CD8-positive, alpha-beta memory T cell (primary cell): ENCODE measurements around the gene CDH23. TPM values are rescaled to one million over a fixed set of nuclear protein-coding genes. Genes with fewer than 3 reads are reported as not detected.
A peak's percentile ranks its signal among the peaks of the same experiment; 100 is the strongest.
"Not testable (repeated sequence)": the region's sequence is repeated elsewhere in the genome, so short reads cannot be mapped to it uniquely, and the experiment has no call there.

Experiments used
- CTCF ChIA-PET: fragments of 350-600 bp; sonication (Branson Sonifier 250); formaldehyde crosslinking; loops from one replicate; lab custom pipeline; 2021; ENCODE audit warnings: antibody characterized with exemption; lab: Charles Lee
- POLR2A ChIA-PET: fragments of 350-600 bp; sonication (Branson Sonifier 250); formaldehyde crosslinking; loops from one replicate; lab custom pipeline; 2021; ENCODE audit warnings: antibody characterized with exemption; lab: Charles Lee
- DNase-seq, 5 donors: peaks; one replicate each; pipeline versions ENCODE4 v3.0.0 to v3.0.0-alpha.2; 2020 to 2022; ENCODE audit warnings: mixed read lengths in 1 of 5
- H3K27ac ChIP-seq: one replicate; pipeline ENCODE4 v1.7.0; 2013; ENCODE audit warnings: low read depth, mild to moderate bottlenecking, low read length, moderate library complexity
- H3K27me3 ChIP-seq: 2 replicates; pipeline ENCODE4 v1.7.0; 2013; ENCODE audit warnings: low read length, mild to moderate bottlenecking; ENCODE audit not compliant: insufficient read depth, poor library complexity, severe bottlenecking
- H3K36me3 ChIP-seq: 2 replicates; pipeline ENCODE4 v1.7.0; 2013; ENCODE audit warnings: mild to moderate bottlenecking, low read length, moderate library complexity; ENCODE audit not compliant: insufficient read depth
- H3K4me1 ChIP-seq: 2 replicates; pipeline ENCODE4 v1.7.0; 2013; ENCODE audit warnings: mild to moderate bottlenecking, low read length, moderate library complexity; ENCODE audit not compliant: insufficient read depth
- H3K4me3 ChIP-seq: 2 replicates; pipeline ENCODE4 v1.7.0; 2013; ENCODE audit warnings: mild to moderate bottlenecking, low read length
- H3K9me3 ChIP-seq: 2 replicates; pipeline ENCODE4 v1.7.0; 2013; ENCODE audit warnings: mild to moderate bottlenecking, low read length
- H3K27ac Mint-ChIP-seq, 8 donors: one replicate each; pipeline ENCODE4 v1.8.0; 2020 to 2021; ENCODE audit warnings: mixed read lengths in 8 of 8, mild to moderate bottlenecking in 6 of 8, inconsistent platforms in 3 of 8, moderate library complexity in 3 of 8
- H3K27me3 Mint-ChIP-seq, 2 donors: one replicate each; pipeline ENCODE4 v1.8.0; 2020 to 2021; ENCODE audit warnings: mixed read lengths in 2 of 2, mild to moderate bottlenecking in 1 of 2, moderate library complexity in 1 of 2
- H3K36me3 Mint-ChIP-seq, 3 donors: one replicate each; pipeline ENCODE4 v1.8.0; 2020 to 2021; ENCODE audit warnings: mixed read lengths in 3 of 3, inconsistent platforms in 1 of 3, mild to moderate bottlenecking in 1 of 3
- H3K4me1 Mint-ChIP-seq, 3 donors: one replicate each; pipeline ENCODE4 v1.8.0; 2020 to 2021; ENCODE audit warnings: mixed read lengths in 3 of 3, inconsistent platforms in 1 of 3, mild to moderate bottlenecking in 1 of 3
- H3K4me3 Mint-ChIP-seq, 7 donors: one replicate each; pipeline ENCODE4 v1.8.0; 2020 to 2021; ENCODE audit warnings: mixed read lengths in 7 of 7, mild to moderate bottlenecking in 6 of 7, moderate library complexity in 4 of 7, inconsistent platforms in 2 of 7
- H3K9me3 Mint-ChIP-seq, 5 donors: one replicate each; pipeline ENCODE4 v1.8.0; 2020 to 2022; ENCODE audit warnings: mixed read lengths in 5 of 5, mild to moderate bottlenecking in 3 of 5, moderate library complexity in 2 of 5, inconsistent platforms in 1 of 5
- polyA plus RNA-seq: library from polyadenylated mRNA; unstranded; fragments of 300-500 nt; fragmentation: Illumina TruSeq; gene quantifications from one replicate; pipeline ENCODE4 v1.2.3, GENCODE V29; 2021
- total RNA-seq, 2 experiments: library from RNA; stranded (reverse); gene quantifications; one replicate each; pipeline ENCODE4 v1.2.3, GENCODE V29; 2021

CDH23 gene
- total and polyA plus RNA-seq, 3 experiments from 2014 or later: 0.74 to 2.0 (median 0.78) TPM

GRCh38 chr10:71354776-71355175, 41.9 kb upstream of the CDH23 start:
- ChIA-PET POLR2A (no interaction called here), CTCF (no interaction called here)
- no peak overlapping the region for H3K4me3 Mint-ChIP-seq

GRCh38 chr10:71355886-71356285, 40.8 kb upstream of the CDH23 start:
- DNase-seq: no peak
- no peak overlapping the region for H3K27ac ChIP-seq
- H3K36me3 Mint-ChIP-seq: peaks cover 5 to 80% (median 20%) of the 10 kb centered on the region in 3 donors
- H3K9me3 ChIP-seq: no peaks in the 10 kb centered on the region
- ChIA-PET CTCF (no interaction called here), POLR2A (no interaction called here)
- H3K27me3 ChIP-seq: no peaks in the 10 kb centered on the region
- H3K27ac Mint-ChIP-seq: no peak overlapping the region
- no peaks in the 10 kb centered on the region for H3K9me3 Mint-ChIP-seq
- H3K4me1 Mint-ChIP-seq: peaks cover 0 to 5% (median 3%) of the 10 kb centered on the region in 3 donors
- no peaks in the 10 kb centered on the region for H3K4me1 ChIP-seq
- H3K4me3 Mint-ChIP-seq: no peak overlapping the region
- H3K4me3 ChIP-seq: no peak overlapping the region
- H3K27me3 Mint-ChIP-seq: no peaks in the 10 kb centered on the region
- H3K36me3 ChIP-seq: peaks cover 4% of the 10 kb centered on the region

More at GRCh38 chr10:71354776-71355175, 41.9 kb upstream of the CDH23 start:
- H3K36me3 ChIP-seq: peaks cover 4% of the 10 kb centered on the region
- Mint-ChIP-seq H3K36me3 (peaks cover 5 to 82% (median 16%) of the 10 kb centered on the region in 3 donors), H3K4me1 (peaks cover 0 to 12% (median 9%) of the 10 kb centered on the region in 3 donors), H3K9me3 (no peaks in the 10 kb centered on the region), H3K27me3 (no peaks in the 10 kb centered on the region), H3K27ac (peak overlapping the region in 2 of 8 donors; percentile 26 to 86)
- no peak overlapping the region for H3K4me3 ChIP-seq
- H3K4me1 ChIP-seq: no peaks in the 10 kb centered on the region
- H3K9me3 ChIP-seq: no peaks in the 10 kb centered on the region
- no peak for DNase-seq
- H3K27me3 ChIP-seq: no peaks in the 10 kb centered on the region
- H3K27ac ChIP-seq: no peak overlapping the region

- Mint-ChIP-seq H3K36me3 (peaks cover 15 to 78% (median 24%) of the 10 kb centered on the region in 3 donors), H3K4me1 (no peaks in the 10 kb centered on the region), H3K9me3 (no peaks in the 10 kb centered on the region), H3K27ac (no peak overlapping the region), H3K4me3 (no peak overlapping the region), H3K27me3 (no peaks in the 10 kb centered on the region)
- DNase-seq: no peak
- H3K36me3 ChIP-seq: no peaks in the 10 kb centered on the region
- H3K4me1 ChIP-seq: no peaks in the 10 kb centered on the region
- H3K27me3 ChIP-seq: no peaks in the 10 kb centered on the region
- no peaks in the 10 kb centered on the region for H3K9me3 ChIP-seq
- no peak overlapping the region for H3K4me3 ChIP-seq
- POLR2A ChIA-PET: no interaction called here
- CTCF ChIA-PET: interaction anchor here (1.0 to 1.5 kb wide), 2 partner anchors 11 to 39 kb away, joined by 3 to 4 read pairs; partner anchors contain the start of gene SLC29A3
- H3K27ac ChIP-seq: no peak overlapping the region
These were observed 38.9 kb upstream of the CDH23 start for GRCh38 chr10:71357792-71358265.

GRCh38 chr10:71358277-71358676, 38.4 kb upstream of the CDH23 start:
- Mint-ChIP-seq H3K36me3 (peaks cover 15 to 77% (median 24%) of the 10 kb centered on the region in 3 donors), H3K4me1 (no peaks in the 10 kb centered on the region), H3K4me3 (no peak overlapping the region), H3K27me3 (no peaks in the 10 kb centered on the region), H3K9me3 (no peaks in the 10 kb centered on the region), H3K27ac (no peak overlapping the region)
- Histone ChIP-seq H3K27me3 (no peaks in the 10 kb centered on the region), H3K9me3 (no peaks in the 10 kb centered on the region), H3K36me3 (no peaks in the 10 kb centered on the region), H3K4me1 (no peaks in the 10 kb centered on the region), H3K27ac (no peak overlapping the region), H3K4me3 (no peak overlapping the region)
- POLR2A ChIA-PET: no interaction called here
- CTCF ChIA-PET: interaction anchor here (1.0 to 1.5 kb wide), 2 partner anchors 12 to 39 kb away, joined by 3 to 4 read pairs; partner anchors contain the start of gene SLC29A3
- DNase-seq: no peak

GRCh38 chr10:71358906-71359305, 37.8 kb upstream of the CDH23 start:
- H3K4me1 ChIP-seq, H3K27me3 Mint-ChIP-seq, H3K27ac ChIP-seq, H3K4me3 ChIP-seq, DNase-seq, H3K9me3 ChIP-seq, POLR2A ChIA-PET, H3K27me3 ChIP-seq, H3K36me3 ChIP-seq, H3K4me3 Mint-ChIP-seq, H3K9me3 Mint-ChIP-seq, H3K4me1 Mint-ChIP-seq: not testable (repeated sequence)
- CTCF ChIA-PET: interaction anchor here (1.5 kb wide), 1 partner anchor 13 kb away, joined by 3 read pairs; no protein-coding TSS in a partner anchor
- H3K36me3 Mint-ChIP-seq: peaks cover 15 to 74% (median 22%) of the 10 kb centered on the region in 3 donors
- peak overlapping the region in 2 of 8 donors; percentile 51 to 77 for H3K27ac Mint-ChIP-seq

GRCh38 chr10:71359364-71360046, 37.2 kb upstream of the CDH23 start:
- H3K9me3 Mint-ChIP-seq: no peaks in the 10 kb centered on the region
- no peak overlapping the region for H3K4me3 Mint-ChIP-seq
- H3K27me3 Mint-ChIP-seq: no peaks in the 10 kb centered on the region
- Histone ChIP-seq H3K36me3 (no peaks in the 10 kb centered on the region), H3K27ac (no peak overlapping the region), H3K27me3 (no peaks in the 10 kb centered on the region), H3K9me3 (no peaks in the 10 kb centered on the region), H3K4me3 (no peak overlapping the region), H3K4me1 (no peaks in the 10 kb centered on the region)
- CTCF ChIA-PET: interaction anchor here (1.5 kb wide), 1 partner anchor 13 kb away, joined by 3 read pairs; no protein-coding TSS in a partner anchor
- peak overlapping the region in 3 of 8 donors; percentile 21 to 77 (median 51) for H3K27ac Mint-ChIP-seq
- POLR2A ChIA-PET: interaction anchor here (0.5 kb wide), 1 partner anchor 955 kb away, joined by 3 read pairs; no protein-coding TSS in a partner anchor
- DNase-seq: no peak
- peaks cover 0 to 3% (median 0%) of the 10 kb centered on the region in 3 donors for H3K4me1 Mint-ChIP-seq
- H3K36me3 Mint-ChIP-seq: peaks cover 15 to 74% (median 23%) of the 10 kb centered on the region in 3 donors

DNA sequence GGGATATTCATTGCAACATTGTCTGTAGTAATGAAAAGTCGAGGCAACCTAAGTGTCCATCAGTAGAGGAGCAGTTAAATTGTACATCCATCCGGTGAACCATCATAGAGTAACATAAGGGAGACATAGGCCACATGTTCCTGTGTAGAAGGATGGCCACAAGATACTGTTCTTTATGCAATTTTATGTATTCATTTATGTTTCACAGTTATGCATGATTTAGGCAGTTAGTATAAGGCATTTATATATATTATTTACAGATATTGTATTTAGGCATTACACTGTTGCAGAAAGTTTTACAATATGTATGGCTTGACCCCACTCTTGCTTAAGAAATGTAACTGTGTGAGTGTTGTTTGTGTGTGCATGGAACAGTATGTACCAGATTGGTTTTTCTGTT, 36.0 kb upstream of the CDH23 start:
- H3K9me3 ChIP-seq: no peaks in the 10 kb centered on the region
- H3K27me3 ChIP-seq: no peaks in the 10 kb centered on the region
- DNase-seq: no peak
- no peak overlapping the region for H3K27ac ChIP-seq
- no peak overlapping the region for H3K27ac Mint-ChIP-seq
- H3K4me3 Mint-ChIP-seq: no peak overlapping the region
- ChIA-PET POLR2A (no interaction called here), CTCF (no interaction called here)
- H3K9me3 Mint-ChIP-seq: no peaks in the 10 kb centered on the region
- H3K27me3 Mint-ChIP-seq: no peaks in the 10 kb centered on the region
- peaks cover 0 to 6% (median 0%) of the 10 kb centered on the region in 3 donors for H3K4me1 Mint-ChIP-seq
- no peak overlapping the region for H3K4me3 ChIP-seq
- H3K4me1 ChIP-seq: no peaks in the 10 kb centered on the region
- H3K36me3 ChIP-seq: no peaks in the 10 kb centered on the region
- peaks cover 15 to 66% (median 24%) of the 10 kb centered on the region in 3 donors for H3K36me3 Mint-ChIP-seq

DNA sequence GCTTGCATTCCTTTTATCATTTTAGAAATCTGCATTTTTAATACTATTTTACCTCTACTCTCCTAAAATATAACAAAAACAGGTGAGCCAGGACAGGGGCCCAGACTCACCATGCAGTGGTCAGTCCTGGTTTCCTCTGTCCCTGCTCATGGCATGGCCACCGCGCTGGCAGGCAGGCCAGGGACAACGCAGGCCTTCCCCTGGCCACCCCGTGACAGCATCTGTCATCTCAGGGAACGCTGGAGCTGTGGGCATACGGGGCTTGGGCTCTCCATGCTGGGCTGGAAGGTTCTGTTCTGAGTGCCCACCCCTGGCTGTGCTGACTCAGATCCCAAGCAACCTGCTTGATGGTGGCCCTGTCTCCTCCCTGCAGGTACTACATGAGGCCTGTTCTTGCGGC, 35.1 kb upstream of the CDH23 start:
- Histone ChIP-seq H3K9me3 (no peaks in the 10 kb centered on the region), H3K27ac (no peak overlapping the region), H3K4me3 (no peak overlapping the region), H3K27me3 (no peaks in the 10 kb centered on the region), H3K36me3 (no peaks in the 10 kb centered on the region), H3K4me1 (no peaks in the 10 kb centered on the region)
- peaks cover 15 to 58% (median 23%) of the 10 kb centered on the region in 3 donors for H3K36me3 Mint-ChIP-seq
- no peak for DNase-seq
- H3K4me1 Mint-ChIP-seq: peaks cover 0 to 6% (median 0%) of the 10 kb centered on the region in 3 donors
- POLR2A ChIA-PET: no interaction called here
- no peak overlapping the region for H3K27ac Mint-ChIP-seq
- H3K27me3 Mint-ChIP-seq: no peaks in the 10 kb centered on the region
- no peaks in the 10 kb centered on the region for H3K9me3 Mint-ChIP-seq
- no peak overlapping the region for H3K4me3 Mint-ChIP-seq
- CTCF ChIA-PET: no interaction called here
